Measurements from ENCODE around the gene DECR2.

GRCh38 chr16:371515-372301 lies 30.0 kb upstream of the DECR2 start:
- TF ChIP-seq CTCF (conservative IDR thresholded peaks at IDR 0.05; ENCODE audit: low read depth, low read length) (no peak), RAD21 (IDR thresholded peaks at IDR 0.05; ENCODE audit: low read length) (no peak), POLR2A (IDR thresholded peaks at IDR 0.05; ENCODE audit: low read depth, low read length) (no peak), NFE2L2 (IDR thresholded peaks at IDR 0.05; ENCODE audit: low read depth, low read length) (no peak), USF2 (IDR thresholded peaks at IDR 0.05; ENCODE audit: low read depth, low read length) (no peak), RFX5 (IDR thresholded peaks at IDR 0.05; ENCODE audit: low read depth, low read length) (no peak), CEBPB (IDR thresholded peaks at IDR 0.05; ENCODE audit: low read depth, low read length) (no peak), MAFK (IDR thresholded peaks at IDR 0.05; ENCODE audit: low read depth, low read length) (no peak), RCOR1 (IDR thresholded peaks at IDR 0.05; ENCODE audit: insufficient replicate concordance, low read length) (no peak), MXI1 (IDR thresholded peaks at IDR 0.05; ENCODE audit: borderline replicate concordance, low read depth, low read length) (no peak)

Data from IMR-90 (cell line).